GM18520 (cell line): Measurements from ENCODE around the gene XCR1.
"Not testable (repeated sequence)": the region's sequence is repeated elsewhere in the genome, so short reads cannot be mapped to it uniquely, and the experiment has no call there.

Experiments used
- ATAC-seq: cut with Tn5 transposase; IDR thresholded peaks from one replicate; pipeline ENCODE4 v1.9.1; 2021; ENCODE audit not compliant: unreplicated experiment

Gene XCR1

GRCh38 chr3:46007280-46007679 lies 20.0 kb downstream of the XCR1 start:
- ATAC-seq: no peak

DNA sequence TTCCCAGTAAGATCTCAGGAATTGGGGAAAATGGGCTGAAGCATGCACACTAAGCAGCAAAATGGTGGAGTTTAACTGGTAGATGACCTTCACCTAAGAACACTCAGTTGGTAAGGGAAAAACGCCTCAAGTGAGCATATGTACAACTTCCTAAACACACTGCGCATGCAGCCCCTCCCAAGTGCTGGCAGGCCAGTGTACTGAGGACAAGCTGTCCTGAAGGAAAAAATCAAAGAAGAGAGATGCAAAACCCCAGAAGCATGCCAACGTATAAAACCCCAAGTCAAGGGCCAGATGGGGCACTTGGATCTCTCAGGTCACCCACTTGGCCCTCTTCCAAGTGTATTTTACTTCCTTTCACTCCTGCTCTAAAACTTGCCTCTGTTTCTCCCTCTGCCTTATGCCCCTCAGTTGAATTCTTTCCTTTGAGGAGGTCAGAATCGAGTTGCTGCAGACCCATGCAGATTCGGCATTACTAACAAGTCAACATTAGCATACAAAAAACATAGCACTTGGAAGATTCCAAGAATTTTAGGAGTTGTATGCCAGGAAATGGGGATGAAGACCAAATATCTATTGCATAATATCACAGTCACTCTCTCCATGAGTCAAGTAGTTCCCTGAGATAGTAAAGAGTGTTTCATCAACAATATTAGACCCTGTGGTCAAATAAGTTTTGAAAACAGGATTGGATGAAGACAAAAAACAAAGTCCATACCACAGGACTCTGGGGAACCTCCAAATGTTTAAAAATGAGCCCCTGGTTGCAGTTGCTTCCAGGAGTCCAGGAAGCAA lies 20.8 kb downstream of the XCR1 start:
- no peak for ATAC-seq

DNA sequence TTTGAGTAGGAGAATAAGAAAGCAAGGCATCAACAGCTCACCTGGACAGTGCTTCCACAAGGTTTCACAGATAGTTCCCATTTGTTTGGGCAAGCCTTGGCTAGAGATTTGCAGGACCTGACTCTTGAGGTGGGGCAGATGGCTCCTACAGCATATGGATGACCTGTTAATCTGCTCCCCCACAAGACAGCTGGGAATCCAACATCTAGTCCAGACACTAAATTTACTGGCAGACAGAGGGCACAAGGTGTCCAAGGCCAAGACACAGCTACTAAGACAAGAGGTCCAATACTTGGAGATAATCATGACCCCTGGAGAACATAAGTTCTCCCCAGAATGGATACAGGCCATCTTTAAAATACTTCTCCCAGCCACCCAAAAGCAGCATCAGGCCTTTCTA lies 23.6 kb downstream of the XCR1 start:
- ATAC-seq: not testable (repeated sequence)

GRCh38 chr3:46001178-46001577 lies 26.1 kb downstream of the XCR1 start:
- ATAC-seq: no peak

- ATAC-seq: no peak
Measured at GRCh38 chr3:45997942-45998341, 29.3 kb downstream of the XCR1 start.

- not testable (repeated sequence) for ATAC-seq
Measured at GRCh38 chr3:45997499-45997898, 29.8 kb downstream of the XCR1 start.

- ATAC-seq: peak; percentile 68
Measured at GRCh38 chr3:45995236-45996192, 31.8 kb downstream of the XCR1 start, which contains the start of gene FYCO1. Gene FYCO1, minus strand, starts transcription at chr3:45995824. Its CDS starts 10,914 bp downstream, at chr3:45984910.

- peak; percentile 22 for ATAC-seq
Measured at GRCh38 chr3:45994419-45995235, 32.7 kb downstream of the XCR1 start.

DNA sequence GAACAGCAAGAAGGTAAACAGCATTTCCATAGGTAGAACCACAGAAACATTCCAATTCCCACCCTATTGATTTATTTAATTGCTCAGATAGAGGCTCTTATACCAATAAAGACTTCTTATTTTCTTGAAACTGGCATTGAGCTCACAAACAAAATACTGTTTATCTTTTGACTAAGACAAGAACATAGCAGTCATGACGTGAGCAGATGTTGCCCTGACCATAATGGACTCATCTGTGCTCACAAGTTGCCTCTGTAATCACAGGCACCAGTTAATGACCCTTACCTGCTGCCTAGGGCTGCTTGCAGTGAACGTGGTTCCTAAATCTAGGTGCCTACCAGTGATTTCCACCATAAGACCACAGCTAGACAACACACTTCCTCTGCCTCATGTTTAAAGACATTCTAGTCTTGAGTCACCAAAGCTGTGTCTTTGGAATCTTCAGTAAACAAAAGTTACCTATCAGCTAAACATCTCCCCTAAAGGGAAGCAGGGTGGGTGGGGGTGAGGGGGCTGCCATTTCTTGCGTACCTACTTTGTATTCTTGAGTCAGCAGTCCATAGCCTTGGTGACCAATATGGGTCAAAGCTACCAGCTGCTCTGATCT lies 33.8 kb downstream of the XCR1 start:
- no peak for ATAC-seq

DNA sequence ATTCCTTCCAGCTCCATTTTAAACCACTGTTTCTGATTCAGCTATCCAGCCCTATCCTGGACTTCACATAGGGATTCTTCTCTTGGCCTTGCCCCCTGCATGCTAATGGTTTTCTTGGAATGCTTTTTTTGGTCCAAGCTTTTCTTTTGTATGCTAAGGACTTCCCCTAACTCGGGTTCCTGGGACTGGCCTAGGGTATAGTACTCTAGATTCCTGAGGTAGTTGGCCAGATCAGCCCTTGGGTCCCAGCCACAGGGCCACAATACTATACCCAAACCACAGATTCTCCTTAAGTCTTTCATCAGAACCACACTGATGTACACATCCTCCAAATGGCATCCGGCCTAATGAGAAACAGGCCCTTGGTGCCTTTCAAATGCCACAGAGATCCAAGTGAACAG lies 34.5 kb downstream of the XCR1 start:
- ATAC-seq: no peak

DNA sequence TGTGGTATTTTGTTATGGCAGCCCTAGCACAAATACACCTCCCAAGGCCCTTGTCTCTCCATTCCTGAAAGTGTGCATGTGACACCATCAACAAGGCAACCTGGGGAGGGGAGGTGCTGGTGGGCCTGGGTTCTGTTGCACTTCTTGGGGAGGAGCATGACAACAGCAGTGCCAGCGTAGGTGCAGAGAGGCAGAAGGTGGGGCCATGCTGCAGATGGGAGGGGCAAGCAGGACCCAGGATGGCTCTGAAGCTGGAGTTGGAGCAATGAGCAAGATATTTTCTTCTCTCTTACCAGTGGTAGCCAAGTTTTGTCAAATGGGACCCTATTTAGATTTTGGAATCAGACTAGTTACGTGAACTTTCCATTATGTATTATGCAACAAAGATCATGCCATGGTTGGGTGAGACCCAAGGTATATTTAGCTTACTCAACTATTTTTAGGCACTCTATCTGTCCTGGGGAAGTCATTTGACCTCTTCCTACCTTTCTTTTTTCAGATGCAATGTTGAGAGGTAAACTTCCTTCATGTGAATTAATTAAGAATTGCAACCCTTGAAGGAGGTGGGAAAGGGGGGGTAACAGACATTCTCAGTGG lies 35.1 kb downstream of the XCR1 start:
- no peak for ATAC-seq

GRCh38 chr3:45991341-45991740 lies 35.9 kb downstream of the XCR1 start:
- no peak for ATAC-seq

DNA sequence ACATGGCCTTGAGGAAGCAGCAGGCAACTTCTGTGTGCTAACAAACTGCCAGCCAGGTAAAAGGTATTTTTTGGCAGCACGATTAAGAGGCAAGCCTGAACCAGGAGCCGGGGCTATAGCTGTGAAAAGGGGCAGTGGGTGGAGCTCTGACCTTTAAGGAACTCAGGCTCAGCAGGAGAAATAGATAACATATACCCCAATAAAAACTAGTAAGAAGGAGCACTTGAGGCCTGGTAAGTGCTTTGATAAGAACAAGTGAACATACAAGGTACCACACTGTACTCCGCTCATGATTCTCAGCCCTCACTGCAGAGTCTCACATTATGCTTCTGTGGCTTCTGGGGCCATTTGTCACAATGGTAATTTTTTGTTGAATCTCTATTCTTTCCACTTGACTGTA lies 37.1 kb downstream of the XCR1 start:
- ATAC-seq: no peak

DNA sequence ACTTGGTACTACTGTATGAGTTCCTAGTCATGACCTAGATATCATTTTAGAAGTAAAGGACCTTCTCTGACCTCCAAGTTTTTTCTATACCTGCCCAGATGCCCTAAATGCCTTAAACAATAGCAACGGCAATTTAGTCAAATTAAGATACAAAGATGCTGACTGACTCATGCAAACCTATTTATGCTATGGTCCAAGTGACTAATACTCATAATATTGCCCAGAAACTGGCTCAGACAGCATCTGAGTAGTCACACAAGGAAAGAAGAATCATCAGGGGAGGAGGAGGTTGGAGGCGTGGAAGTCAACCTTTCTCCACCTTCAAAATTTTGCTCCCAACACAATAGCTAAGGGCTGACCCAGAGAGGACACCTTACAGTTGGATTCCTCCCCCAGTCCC lies 38.5 kb downstream of the XCR1 start:
- no peak for ATAC-seq

- ATAC-seq: no peak
Measured at GRCh38 chr3:45988362-45988761, 38.9 kb downstream of the XCR1 start.

GRCh38 chr3:45987368-45988291 lies 39.7 kb downstream of the XCR1 start:
- ATAC-seq: no peak

- no peak for ATAC-seq
Measured at GRCh38 chr3:45986303-45986982, 40.8 kb downstream of the XCR1 start.

DNA sequence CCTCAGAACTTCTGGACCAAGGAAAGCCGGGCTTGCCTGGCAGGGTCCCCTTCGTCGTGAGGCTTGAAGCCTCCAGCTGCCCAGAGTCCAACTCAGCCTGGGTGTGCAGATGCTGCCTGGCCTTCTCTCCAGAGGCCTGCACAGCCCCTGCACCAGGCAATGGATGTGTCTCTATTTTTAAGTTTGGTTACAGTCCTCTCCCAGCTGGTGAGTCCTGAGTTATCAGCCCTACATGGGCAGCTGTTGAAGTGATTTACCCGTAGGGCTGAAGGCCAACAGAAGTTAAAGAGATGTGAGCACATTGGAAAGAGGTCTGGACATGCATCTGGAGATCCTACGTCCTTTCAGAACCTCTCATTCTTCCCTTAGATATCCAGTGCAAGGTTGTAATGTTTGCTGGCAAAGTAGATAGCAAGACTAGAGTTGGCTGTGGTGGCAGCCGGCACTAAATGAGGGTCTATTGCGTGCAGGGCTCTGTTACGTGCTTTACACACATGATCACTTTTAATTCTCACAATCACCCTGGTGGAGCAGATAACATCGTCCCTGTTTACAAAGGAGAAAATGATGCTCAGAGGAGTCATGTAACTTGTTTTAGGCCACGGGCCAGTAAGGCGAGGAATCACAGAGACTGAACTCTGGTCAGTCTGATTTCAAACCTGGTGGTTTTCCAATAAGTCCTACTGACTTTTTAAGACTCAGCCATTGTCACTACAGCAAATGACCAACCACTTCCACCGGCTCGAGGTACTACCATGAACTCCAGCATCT lies 41.6 kb downstream of the XCR1 start:
- ATAC-seq: no peak
